ENCODE results near the gene SUMF1. TPM values are rescaled to one million over a fixed set of nuclear protein-coding genes. Genes with fewer than 3 reads are reported as not detected.
A peak's percentile ranks its signal among the peaks of the same experiment; 100 is the strongest.

SUMF1 gene
- total RNA-seq, 1 experiment from 2014 or later: 79.1 TPM

- Histone ChIP-seq H3K27ac (ENCODE audit: low read length) (no peak overlapping the region), H3K4me2 (ENCODE audit: low read length) (peak overlapping the region; percentile 91), H3K27me3 (ENCODE audit: low read length) (no peaks in the 10 kb centered on the region), H3K36me3 (ENCODE audit: low read depth, low read length) (no peaks in the 10 kb centered on the region), H3K9ac (ENCODE audit: low read length) (peak overlapping the region; percentile 86), H3F3A (ENCODE audit: low read length, unreplicated experiment) (no peaks in the 10 kb centered on the region), H3K9me2 (replicated peaks; ENCODE audit: low read length) (no peaks in the 10 kb centered on the region), H4K20me1 (ENCODE audit: low read length) (peaks cover 9% of the 10 kb centered on the region; the same call in 1 of the 2 replicates), H3K9me3 (ENCODE audit: low read length) (no peaks in the 10 kb centered on the region), H2AFZ (ENCODE audit: low read length) (peak overlapping the region; percentile 24; the same call in 1 of the 2 replicates), H3K79me2 (ENCODE audit: low read length) (peaks cover 29% of the 10 kb centered on the region; the same call in 1 of the 2 replicates), H3K4me3 (ENCODE audit: low read length) (peak overlapping the region; percentile 80), H3K4me1 (ENCODE audit: insufficient read depth, low read length) (peaks cover 29% of the 10 kb centered on the region)
- TF ChIP-seq EZH2phosphoT487 (IDR thresholded peaks at IDR 0.05; ENCODE audit: borderline replicate concordance, low read length) (no peak), EZH2 (IDR thresholded peaks at IDR 0.05; ENCODE audit: low read length, unreplicated experiment) (no peak)
- TF ChIP-seq, protein P1, sequence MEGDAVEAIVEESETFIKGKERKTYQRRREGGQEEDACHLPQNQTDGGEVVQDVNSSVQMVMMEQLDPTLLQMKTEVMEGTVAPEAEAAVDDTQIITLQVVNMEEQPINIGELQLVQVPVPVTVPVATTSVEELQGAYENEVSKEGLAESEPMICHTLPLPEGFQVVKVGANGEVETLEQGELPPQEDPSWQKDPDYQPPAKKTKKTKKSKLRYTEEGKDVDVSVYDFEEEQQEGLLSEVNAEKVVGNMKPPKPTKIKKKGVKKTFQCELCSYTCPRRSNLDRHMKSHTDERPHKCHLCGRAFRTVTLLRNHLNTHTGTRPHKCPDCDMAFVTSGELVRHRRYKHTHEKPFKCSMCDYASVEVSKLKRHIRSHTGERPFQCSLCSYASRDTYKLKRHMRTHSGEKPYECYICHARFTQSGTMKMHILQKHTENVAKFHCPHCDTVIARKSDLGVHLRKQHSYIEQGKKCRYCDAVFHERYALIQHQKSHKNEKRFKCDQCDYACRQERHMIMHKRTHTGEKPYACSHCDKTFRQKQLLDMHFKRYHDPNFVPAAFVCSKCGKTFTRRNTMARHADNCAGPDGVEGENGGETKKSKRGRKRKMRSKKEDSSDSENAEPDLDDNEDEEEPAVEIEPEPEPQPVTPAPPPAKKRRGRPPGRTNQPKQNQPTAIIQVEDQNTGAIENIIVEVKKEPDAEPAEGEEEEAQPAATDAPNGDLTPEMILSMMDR (conservative IDR thresholded peaks at IDR 0.05; ENCODE audit: low read depth, low read length): no peak
- DNase-seq: peak; percentile 37
- ATAC-seq: no peak
- TSS peak; percentile 56 for BruUV-seq (replicated peaks)
- CTCF ChIA-PET: interaction anchor here (0.6 to 0.8 kb wide), 2 partner anchors 17 to 143 kb away, joined by 5 to 7 read pairs; no protein-coding TSS in a partner anchor
- POLR2A ChIA-PET (ENCODE audit: unreplicated experiment): interaction anchor here (0.5 to 1.7 kb wide), 4 partner anchors 27 to 271 kb away, joined by 3 to 23 read pairs (median 6); partner anchors contain the start of gene SUMF1
- intact Hi-C loops (cut with micrococcal nuclease): loop anchor here (1.0 kb wide), 6 partner anchors 27 to 139 kb away; partner anchors contain the start of gene SUMF1
Measured at GRCh38 chr3:4493941-4494894, 27.1 kb upstream of the SUMF1 start.

DNA sequence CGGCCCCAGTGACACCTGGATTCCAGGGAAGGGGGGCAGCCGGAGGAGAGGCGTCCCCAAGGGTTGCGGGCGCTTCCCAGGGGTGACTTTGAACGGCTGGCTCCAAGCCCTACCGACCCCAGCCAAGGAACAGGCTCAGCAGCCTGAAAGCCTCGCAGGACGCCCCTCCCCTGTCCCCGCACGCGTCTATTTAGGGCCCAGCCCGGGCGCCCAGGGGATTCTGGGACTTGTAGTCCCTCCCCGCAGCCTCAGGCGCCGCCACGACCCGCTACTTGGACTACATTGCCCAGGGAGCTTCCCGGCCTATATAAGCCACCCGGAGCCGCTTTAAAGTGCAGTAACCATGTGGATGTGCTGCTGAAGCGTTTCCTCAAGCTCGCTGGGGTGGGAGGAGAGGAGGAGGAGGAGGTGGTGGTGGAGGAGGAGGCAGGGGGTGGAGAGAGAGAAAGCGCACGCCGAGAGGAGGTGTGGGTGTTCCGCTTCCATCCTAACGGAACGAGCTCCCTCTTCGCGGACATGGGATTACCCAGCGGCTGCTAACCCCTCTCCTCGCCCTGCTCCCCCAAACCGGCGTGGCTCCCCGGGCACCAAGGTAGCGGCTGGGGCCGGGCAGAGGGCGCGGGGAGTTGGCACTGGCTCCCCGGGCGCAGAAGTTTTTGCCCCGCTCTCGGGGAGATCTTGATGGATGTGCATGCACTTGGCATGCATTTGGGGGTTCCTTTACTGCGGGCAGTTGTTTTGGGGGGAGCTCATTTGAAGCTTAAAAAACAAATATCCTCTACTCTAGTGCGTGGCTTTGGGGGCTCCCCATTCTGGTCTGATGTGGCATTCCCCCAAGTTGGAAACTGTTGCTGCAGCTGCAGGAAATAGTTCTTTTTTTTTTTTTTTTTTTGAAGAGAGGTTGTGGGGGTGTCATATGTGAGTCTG lies 26.2 kb upstream of the SUMF1 start, which contains the start of gene ITPR1:
TSS of gene ITPR1 (plus strand) at position 335 of the 927 bp plus-strand sequence. CDS start 23,144 bp downstream, outside the sequence.
- peak within 1 kb of the TSS; percentile 80 for H3K4me3 ChIP-seq (ENCODE audit: low read length)
- BruUV-seq (replicated peaks): no TSS peak
- intact Hi-C loops (cut with micrococcal nuclease): loop anchor here (1.0 kb wide), 5 partner anchors 26 to 80 kb away; partner anchors contain the start of gene SUMF1

More for the DNA sequence above, 26.2 kb upstream of the SUMF1 start, which contains the start of gene ITPR1:
- H3K27ac ChIP-seq (ENCODE audit: low read length): peak within 1 kb of the TSS; percentile 78
- peak within 1 kb of the TSS; percentile 80 for H2AFZ ChIP-seq (ENCODE audit: low read length)
- no peaks in the 10 kb centered on the region for H3K36me3 ChIP-seq (ENCODE audit: low read depth, low read length)
- peak within 1 kb of the TSS; percentile 91 for H3K4me2 ChIP-seq (ENCODE audit: low read length)
- ChIA-PET CTCF (interaction anchor here (0.6 to 0.8 kb wide), 3 partner anchors 18 to 218 kb away, joined by 5 to 8 read pairs (median 7); no protein-coding TSS in a partner anchor), POLR2A (ENCODE audit: unreplicated experiment) (interaction anchor here (0.5 to 1.7 kb wide), 10 partner anchors 26 to 530 kb away, joined by 3 to 23 read pairs (median 3); partner anchors contain the start of gene SUMF1)
- no peaks in the 10 kb centered on the region for H3K9me3 ChIP-seq (ENCODE audit: low read length)
- H3K4me1 ChIP-seq (ENCODE audit: insufficient read depth, low read length): peaks cover 29% of the 10 kb centered on the region
- DNase-seq (peak; percentile 99), ATAC-seq (peak; percentile 81)
- H3K79me2 ChIP-seq (ENCODE audit: low read length): peaks cover 29% of the 10 kb centered on the region; the same call in 1 of the 2 replicates
- H3K27me3 ChIP-seq (ENCODE audit: low read length): no peaks in the 10 kb centered on the region
- H3K9me2 ChIP-seq (replicated peaks; ENCODE audit: low read length): no peaks in the 10 kb centered on the region
- H3K9ac ChIP-seq (ENCODE audit: low read length): peak within 1 kb of the TSS; percentile 86
- H3F3A ChIP-seq (ENCODE audit: low read length, unreplicated experiment): no peaks in the 10 kb centered on the region
- peaks cover 9% of the 10 kb centered on the region; the same call in 1 of the 2 replicates for H4K20me1 ChIP-seq (ENCODE audit: low read length)
- TF ChIP-seq, protein P1 (conservative IDR thresholded peaks at IDR 0.05; ENCODE audit: low read depth, low read length): no peak
- no peak for TF ChIP-seq EZH2 (IDR thresholded peaks at IDR 0.05; ENCODE audit: low read length, unreplicated experiment)
- no peak for TF ChIP-seq EZH2phosphoT487 (IDR thresholded peaks at IDR 0.05; ENCODE audit: borderline replicate concordance, low read length)

Measured in PC-3 (cell line).